ENCODE measurements around the gene AMPD2.

DNA sequence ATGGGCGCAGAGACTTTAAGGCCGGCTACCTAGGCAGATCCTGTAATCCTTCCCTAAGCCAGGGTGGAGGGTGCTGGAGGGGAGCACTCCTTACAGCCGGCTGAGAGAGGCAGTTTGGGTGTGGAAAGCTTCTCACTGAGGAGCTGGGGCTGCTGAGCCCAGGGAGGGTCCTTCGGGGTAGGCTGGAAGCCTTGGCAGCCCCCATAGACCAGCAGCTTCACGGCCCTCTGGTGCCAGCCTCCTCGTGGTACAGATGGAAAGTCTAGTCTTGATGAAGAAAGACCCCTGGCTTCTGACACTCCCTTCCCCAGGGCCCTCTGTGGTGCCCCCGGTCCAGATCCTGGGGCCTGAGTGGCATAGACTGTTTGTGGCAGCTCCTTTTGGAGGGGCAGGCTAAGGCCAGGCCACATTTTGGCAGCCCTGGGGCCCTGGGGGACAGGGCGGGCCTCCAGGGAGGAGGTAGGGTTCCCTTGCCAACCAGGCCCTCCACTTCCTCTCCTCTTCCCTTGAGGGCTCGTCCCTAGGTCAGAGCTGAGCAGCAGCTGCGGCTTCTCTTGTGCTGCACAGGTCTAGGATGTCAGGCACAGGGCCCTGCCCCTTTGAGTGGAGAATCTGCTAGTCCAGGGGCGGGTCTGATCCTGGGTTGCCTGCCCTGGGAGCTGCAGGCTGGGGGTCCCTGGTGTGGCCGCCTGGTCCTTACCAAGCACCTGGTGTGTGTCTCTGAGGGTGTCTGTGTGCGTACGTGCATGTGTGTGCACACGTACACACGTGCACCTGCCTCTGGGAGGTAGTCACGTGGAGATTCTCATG is 4.8 kb downstream of the AMPD2 start:
- TF ChIP-seq, protein P1, sequence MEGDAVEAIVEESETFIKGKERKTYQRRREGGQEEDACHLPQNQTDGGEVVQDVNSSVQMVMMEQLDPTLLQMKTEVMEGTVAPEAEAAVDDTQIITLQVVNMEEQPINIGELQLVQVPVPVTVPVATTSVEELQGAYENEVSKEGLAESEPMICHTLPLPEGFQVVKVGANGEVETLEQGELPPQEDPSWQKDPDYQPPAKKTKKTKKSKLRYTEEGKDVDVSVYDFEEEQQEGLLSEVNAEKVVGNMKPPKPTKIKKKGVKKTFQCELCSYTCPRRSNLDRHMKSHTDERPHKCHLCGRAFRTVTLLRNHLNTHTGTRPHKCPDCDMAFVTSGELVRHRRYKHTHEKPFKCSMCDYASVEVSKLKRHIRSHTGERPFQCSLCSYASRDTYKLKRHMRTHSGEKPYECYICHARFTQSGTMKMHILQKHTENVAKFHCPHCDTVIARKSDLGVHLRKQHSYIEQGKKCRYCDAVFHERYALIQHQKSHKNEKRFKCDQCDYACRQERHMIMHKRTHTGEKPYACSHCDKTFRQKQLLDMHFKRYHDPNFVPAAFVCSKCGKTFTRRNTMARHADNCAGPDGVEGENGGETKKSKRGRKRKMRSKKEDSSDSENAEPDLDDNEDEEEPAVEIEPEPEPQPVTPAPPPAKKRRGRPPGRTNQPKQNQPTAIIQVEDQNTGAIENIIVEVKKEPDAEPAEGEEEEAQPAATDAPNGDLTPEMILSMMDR (IDR thresholded peaks at IDR 0.05): no peak
- no peak for TF ChIP-seq POLR2A (IDR thresholded peaks at IDR 0.05)
- no peak for TF ChIP-seq EP300 (IDR thresholded peaks at IDR 0.05; ENCODE audit: low read depth)
- no peak for TF ChIP-seq POLR2AphosphoS5 (IDR thresholded peaks at IDR 0.05)

Data from transverse colon (tissue), 4 donors.